H9 (cell line): Measurements from ENCODE around the gene ARPC2. TPM values are rescaled to one million over a fixed set of nuclear protein-coding genes. Genes with fewer than 3 reads are reported as not detected.

Experiments
- DNase-seq: peaks from one replicate; pipeline ENCODE4 v3.0.0-alpha.2; 2017
- H2AFZ ChIP-seq: one replicate; pipeline ENCODE4 v1.6.1; 2013; ENCODE audit warnings: mild to moderate bottlenecking, low read length, control low read depth, moderate library complexity
- H2AK5ac ChIP-seq: 2 replicates; pipeline ENCODE4 v1.6.1; 2013; ENCODE audit warnings: low read length, control low read depth, mixed read lengths; ENCODE audit not compliant: insufficient read length
- H2BK120ac ChIP-seq: one replicate; pipeline ENCODE4 v1.6.1; 2013; ENCODE audit warnings: low read depth, mild to moderate bottlenecking, low read length, control low read depth, inconsistent platforms; ENCODE audit not compliant: poor library complexity, severe bottlenecking
- H2BK12ac ChIP-seq: 2 replicates; pipeline ENCODE4 v1.6.1; 2013; ENCODE audit warnings: low read length, control low read depth, mixed read lengths, low read depth; ENCODE audit not compliant: insufficient read length
- H2BK15ac ChIP-seq: 2 replicates; pipeline ENCODE4 v1.6.1; 2013; ENCODE audit warnings: low read depth, low read length, control low read depth
- H2BK20ac ChIP-seq: one replicate; pipeline ENCODE4 v1.6.1; 2013; ENCODE audit warnings: low read depth, mild to moderate bottlenecking, low read length, control low read depth, inconsistent platforms; ENCODE audit not compliant: poor library complexity, severe bottlenecking
- H2BK5ac ChIP-seq: 2 replicates; pipeline ENCODE4 v1.6.1; 2013; ENCODE audit warnings: low read length, control low read depth, mixed read lengths; ENCODE audit not compliant: insufficient read length
- H3K14ac ChIP-seq: 2 replicates; pipeline ENCODE4 v1.6.1; 2013; ENCODE audit warnings: low read length, control low read depth; ENCODE audit not compliant: insufficient read depth
- H3K18ac ChIP-seq: 2 replicates; pipeline ENCODE4 v1.6.1; 2013; ENCODE audit warnings: low read depth, mild to moderate bottlenecking, mixed read lengths, low read length, control low read depth; ENCODE audit not compliant: insufficient read length
- H3K23ac ChIP-seq: 2 replicates; pipeline ENCODE4 v1.6.1; 2013; ENCODE audit warnings: low read length, control low read depth, mixed read lengths, low read depth; ENCODE audit not compliant: insufficient read length
- H3K23me2 ChIP-seq: 2 replicates; pipeline ENCODE4 v1.6.1; 2013; ENCODE audit warnings: low read depth, mild to moderate bottlenecking, mixed read lengths, low read length, control low read depth; ENCODE audit not compliant: insufficient read length, poor library complexity, severe bottlenecking
- H3K27ac ChIP-seq: 2 replicates; pipeline ENCODE4 v1.5.1; 2013; ENCODE audit warnings: low read length, control low read depth, mixed read lengths, low read depth; ENCODE audit not compliant: insufficient read length
- H3K27me3 ChIP-seq: 2 replicates; pipeline ENCODE4 v1.6.1; 2013; ENCODE audit warnings: low read length, control low read depth, inconsistent platforms; ENCODE audit not compliant: insufficient read depth
- H3K4ac ChIP-seq: 2 replicates; pipeline ENCODE4 v1.6.1; 2013; ENCODE audit warnings: low read depth, mild to moderate bottlenecking, control low read depth, inconsistent platforms, low read length, moderate library complexity
- H3K4me1 ChIP-seq: 2 replicates; pipeline ENCODE4 v1.6.1; 2013; ENCODE audit warnings: low read length, control low read depth, inconsistent platforms; ENCODE audit not compliant: insufficient read depth
- H3K4me2 ChIP-seq: 2 replicates; pipeline ENCODE4 v1.6.1; 2013; ENCODE audit warnings: low read length, control low read depth, mixed read lengths; ENCODE audit not compliant: insufficient read length, insufficient read depth
- H3K56ac ChIP-seq: 2 replicates; pipeline ENCODE4 v1.6.1; 2013; ENCODE audit warnings: low read depth, mild to moderate bottlenecking, mixed read lengths, low read length, control low read depth; ENCODE audit not compliant: insufficient read length
- H3K79me1 ChIP-seq: 2 replicates; pipeline ENCODE4 v1.6.1; 2013; ENCODE audit warnings: low read depth, mild to moderate bottlenecking, moderate library complexity, low read length, control low read depth, inconsistent platforms; ENCODE audit not compliant: insufficient read depth, poor library complexity, severe bottlenecking
- H3K79me2 ChIP-seq: 2 replicates; pipeline ENCODE4 v1.6.1; 2013; ENCODE audit warnings: low read length, control low read depth, inconsistent platforms; ENCODE audit not compliant: insufficient read depth
- H3K9ac ChIP-seq: 2 replicates; pipeline ENCODE4 v1.6.1; 2013; ENCODE audit warnings: low read length, control low read depth, mixed read lengths; ENCODE audit not compliant: insufficient read length; ENCODE audit errors: extremely low read depth
- H3K9me3 ChIP-seq: one replicate; pipeline ENCODE4 v1.6.1; 2013; ENCODE audit warnings: low read depth, low read length, inconsistent platforms; ENCODE audit not compliant: control insufficient read depth
- H3T11ph ChIP-seq: one replicate; pipeline ENCODE4 v1.6.1; 2013; ENCODE audit warnings: mild to moderate bottlenecking, low read length, control low read depth, inconsistent platforms
- H4K20me1 ChIP-seq: one replicate; pipeline ENCODE4 v1.6.1; 2013; ENCODE audit not compliant: control insufficient read depth, insufficient read length, insufficient read depth
- H4K5ac ChIP-seq: 2 replicates; pipeline ENCODE4 v1.6.1; 2013; ENCODE audit warnings: low read depth, mild to moderate bottlenecking, mixed read lengths, low read length, control low read depth; ENCODE audit not compliant: insufficient read length
- H4K8ac ChIP-seq: replicated peaks from 2 replicates; pipeline ENCODE4 v1.6.1; 2013; ENCODE audit warnings: low read length, control low read depth, mixed read lengths, low read depth; ENCODE audit not compliant: insufficient read length
- H4K91ac ChIP-seq: 2 replicates; pipeline ENCODE4 v1.6.1; 2013; ENCODE audit warnings: low read depth, mild to moderate bottlenecking, moderate library complexity, mixed read lengths, low read length, control low read depth; ENCODE audit not compliant: insufficient read length
- H3K27ac Mint-ChIP-seq, 3 experiments: 2 replicates in 2 of 3; 3 replicates in 1 of 3; pipeline ENCODE4 v1.8.0; 2020 to 2021; ENCODE audit warnings: mixed read lengths in 3 of 3, mild to moderate bottlenecking in 1 of 3, moderate library complexity in 1 of 3
- H3K27me3 Mint-ChIP-seq: 2 replicates; pipeline ENCODE4 v1.8.0; 2021; ENCODE audit warnings: low read depth, mild to moderate bottlenecking, moderate library complexity, mixed read lengths
- H3K36me3 Mint-ChIP-seq, 3 experiments: 2 replicates in 2 of 3; 3 replicates in 1 of 3; pipeline ENCODE4 v1.8.0; 2020 to 2021; ENCODE audit warnings: low read depth in 3 of 3, mixed read lengths in 3 of 3; ENCODE audit not compliant: insufficient read depth in 1 of 3
- H3K4me1 Mint-ChIP-seq, 2 experiments: 2 replicates each; pipeline ENCODE4 v1.8.0; 2020; ENCODE audit warnings: mixed read lengths in 2 of 2
- H3K4me3 Mint-ChIP-seq, 2 experiments: 2 replicates in 1 of 2; 3 replicates in 1 of 2; pipeline ENCODE4 v1.8.0; 2020 to 2021; ENCODE audit warnings: mild to moderate bottlenecking in 2 of 2, mixed read lengths in 2 of 2, moderate library complexity in 1 of 2
- H3K9me3 Mint-ChIP-seq, 2 experiments: 2 replicates in 1 of 2; 3 replicates in 1 of 2; pipeline ENCODE4 v1.8.0; 2020; ENCODE audit warnings: mild to moderate bottlenecking in 2 of 2, mixed read lengths in 2 of 2, moderate library complexity in 1 of 2
- WGBS: extraction: QIAGEN DNeasy Blood & Tissue Kit; methylation state at CpG from one replicate; pipeline ENCODE4 v1.1.7; 2013; ENCODE audit warnings: missing lambda C conversion rate, low lambda C conversion rate, mixed read lengths; ENCODE audit not compliant: insufficient read length; ENCODE audit errors: extremely low coverage; 5-methylcytosine and 5-hydroxymethylcytosine counted together
- total RNA-seq: library from RNA; stranded (reverse); gene quantifications from 2 replicates; pipeline ENCODE4 v1.2.1, GENCODE V29; 2021
- TF ChIP-seq, protein P1 (sequence below): fragments of 200-600 bp; sonication (generic); conservative IDR thresholded peaks from 3 replicates; pipeline ENCODE4 v1.8.0; 2021; ENCODE audit warnings: antibody characterized with exemption, mild to moderate bottlenecking

The ARPC2 gene
- total RNA-seq, 1 experiment from 2014 or later = 197 TPM

GRCh38 chr2:218265626-218266025 is 48.6 kb downstream of the ARPC2 start:
- H2AK5ac ChIP-seq = no peak overlapping the region
- no peak overlapping the region for H3K4me3 Mint-ChIP-seq
- no peaks in the 10 kb centered on the region for H3K79me2 ChIP-seq
- H3K9me3 ChIP-seq = no peaks in the 10 kb centered on the region
- H2BK12ac ChIP-seq = no peak overlapping the region
- peaks cover 19 to 42% (median 38%) of the 10 kb centered on the region in 3 experiments; a peak in 6 of 7 replicates for H3K36me3 Mint-ChIP-seq
- peaks cover 5% of the 10 kb centered on the region for H3K23me2 ChIP-seq
- H3K27ac ChIP-seq = no peak overlapping the region
- no peak overlapping the region for H2BK15ac ChIP-seq
- H3K79me1 ChIP-seq = no peaks in the 10 kb centered on the region
- H3K9ac ChIP-seq = no peak overlapping the region
- H3K27me3 ChIP-seq = no peaks in the 10 kb centered on the region
- TF ChIP-seq, protein P1, sequence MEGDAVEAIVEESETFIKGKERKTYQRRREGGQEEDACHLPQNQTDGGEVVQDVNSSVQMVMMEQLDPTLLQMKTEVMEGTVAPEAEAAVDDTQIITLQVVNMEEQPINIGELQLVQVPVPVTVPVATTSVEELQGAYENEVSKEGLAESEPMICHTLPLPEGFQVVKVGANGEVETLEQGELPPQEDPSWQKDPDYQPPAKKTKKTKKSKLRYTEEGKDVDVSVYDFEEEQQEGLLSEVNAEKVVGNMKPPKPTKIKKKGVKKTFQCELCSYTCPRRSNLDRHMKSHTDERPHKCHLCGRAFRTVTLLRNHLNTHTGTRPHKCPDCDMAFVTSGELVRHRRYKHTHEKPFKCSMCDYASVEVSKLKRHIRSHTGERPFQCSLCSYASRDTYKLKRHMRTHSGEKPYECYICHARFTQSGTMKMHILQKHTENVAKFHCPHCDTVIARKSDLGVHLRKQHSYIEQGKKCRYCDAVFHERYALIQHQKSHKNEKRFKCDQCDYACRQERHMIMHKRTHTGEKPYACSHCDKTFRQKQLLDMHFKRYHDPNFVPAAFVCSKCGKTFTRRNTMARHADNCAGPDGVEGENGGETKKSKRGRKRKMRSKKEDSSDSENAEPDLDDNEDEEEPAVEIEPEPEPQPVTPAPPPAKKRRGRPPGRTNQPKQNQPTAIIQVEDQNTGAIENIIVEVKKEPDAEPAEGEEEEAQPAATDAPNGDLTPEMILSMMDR = no peak
- no peak overlapping the region for H4K5ac ChIP-seq
- H3K4me1 ChIP-seq = peaks cover 4% of the 10 kb centered on the region; the same call in 1 of the 2 replicates
- no peak overlapping the region for H2AFZ ChIP-seq
- H3K56ac ChIP-seq = no peak overlapping the region
- no peaks in the 10 kb centered on the region for H3K9me3 Mint-ChIP-seq
- no peak overlapping the region for H3K14ac ChIP-seq
- H3K23ac ChIP-seq = no peak overlapping the region
- no peak overlapping the region for H3K27ac Mint-ChIP-seq
- no CpG with 5 or more reads among the region's 8 CpGs for WGBS
- no peak overlapping the region for H3K4me2 ChIP-seq
- no peak overlapping the region for H3K18ac ChIP-seq
- no peak overlapping the region for H2BK120ac ChIP-seq
- DNase-seq = no peak
- no peak overlapping the region for H3T11ph ChIP-seq
- H4K8ac ChIP-seq = no peak overlapping the region
- H3K4me1 Mint-ChIP-seq = peaks cover 12 to 18% of the 10 kb centered on the region in 2 experiments
- H4K20me1 ChIP-seq = no peaks in the 10 kb centered on the region
- H4K91ac ChIP-seq = no peak overlapping the region
- H3K4ac ChIP-seq = no peak overlapping the region
- H3K27me3 Mint-ChIP-seq = no peaks in the 10 kb centered on the region; the same call in 1 of the 2 replicates
- no peak overlapping the region for H2BK20ac ChIP-seq
- H2BK5ac ChIP-seq = no peak overlapping the region
